ENCODE measurements around the gene ZBTB7A. TPM values are rescaled to one million over a fixed set of nuclear protein-coding genes. Genes with fewer than 3 reads are reported as not detected.

Gene ZBTB7A
- total RNA-seq, 3 donors from 2014 or later: 29.0 to 38.7 (median 29.8) TPM

- intact Hi-C loops (cut with DNase I; ENCODE audit: low total_unique reads): no loop called here
- no peak overlapping the region for H3K27ac ChIP-seq
These were observed 11.5 kb downstream of the ZBTB7A start for GRCh38 chr19:4055209-4055552.

DNA sequence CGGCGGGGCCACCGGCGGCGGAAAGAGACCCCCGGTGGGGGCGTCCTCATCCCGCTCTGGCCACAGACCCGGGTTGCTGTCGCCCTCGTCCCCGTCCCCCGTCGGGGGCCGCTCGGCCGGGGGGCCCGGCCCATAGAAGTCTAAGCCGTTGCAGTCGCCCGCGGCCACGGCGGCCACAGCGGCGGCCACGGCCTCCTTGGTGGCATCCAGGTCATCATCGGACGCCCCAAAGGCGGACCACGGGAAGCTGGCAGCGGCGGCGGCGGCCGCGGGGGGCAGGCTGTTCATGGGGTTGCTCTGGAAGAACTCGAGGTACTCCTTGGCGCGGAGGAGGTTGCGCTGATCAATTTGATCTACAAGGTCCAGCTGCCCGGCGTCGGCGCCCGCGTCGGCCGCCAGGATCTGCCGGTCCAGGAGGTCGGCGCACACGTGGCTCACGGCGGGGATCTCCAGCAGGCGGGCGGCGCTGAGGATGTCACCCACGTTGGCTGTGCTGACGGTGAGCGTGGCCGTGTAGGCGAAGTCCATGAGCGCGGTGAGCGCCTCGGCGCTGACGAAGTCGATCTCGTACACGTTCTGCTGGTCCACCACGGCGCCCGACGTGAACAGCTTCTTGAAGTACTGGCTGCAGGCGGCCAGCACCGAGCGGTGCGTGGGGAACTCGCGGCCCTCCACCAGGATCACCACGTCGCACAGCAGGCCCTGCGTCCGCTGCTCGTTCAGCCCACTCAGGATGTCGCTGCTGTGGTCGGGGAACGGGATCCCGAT, 12.1 kb downstream of the ZBTB7A start:
- H3K4me3 ChIP-seq: no peak overlapping the region
- peaks cover 28 to 30% of the 10 kb centered on the region in 2 donors for H3K4me1 ChIP-seq
- H3K27ac ChIP-seq: peak overlapping the region in 1 of 2 donors; percentile 25
- H3K9me3 ChIP-seq: no peaks in the 10 kb centered on the region
- intact Hi-C loops (cut with DNase I; ENCODE audit: low total_unique reads): no loop called here
- H3K27me3 ChIP-seq: no peaks in the 10 kb centered on the region
- H3K36me3 ChIP-seq: peaks cover 9% of the 10 kb centered on the region
- no peak for DNase-seq (ENCODE audit: low spot score in 2 of 2)
- TF ChIP-seq POLR2A (IDR thresholded peaks at IDR 0.05) (no peak), POLR2AphosphoS5 (IDR thresholded peaks at IDR 0.05) (no peak)
- TF ChIP-seq, protein P1, sequence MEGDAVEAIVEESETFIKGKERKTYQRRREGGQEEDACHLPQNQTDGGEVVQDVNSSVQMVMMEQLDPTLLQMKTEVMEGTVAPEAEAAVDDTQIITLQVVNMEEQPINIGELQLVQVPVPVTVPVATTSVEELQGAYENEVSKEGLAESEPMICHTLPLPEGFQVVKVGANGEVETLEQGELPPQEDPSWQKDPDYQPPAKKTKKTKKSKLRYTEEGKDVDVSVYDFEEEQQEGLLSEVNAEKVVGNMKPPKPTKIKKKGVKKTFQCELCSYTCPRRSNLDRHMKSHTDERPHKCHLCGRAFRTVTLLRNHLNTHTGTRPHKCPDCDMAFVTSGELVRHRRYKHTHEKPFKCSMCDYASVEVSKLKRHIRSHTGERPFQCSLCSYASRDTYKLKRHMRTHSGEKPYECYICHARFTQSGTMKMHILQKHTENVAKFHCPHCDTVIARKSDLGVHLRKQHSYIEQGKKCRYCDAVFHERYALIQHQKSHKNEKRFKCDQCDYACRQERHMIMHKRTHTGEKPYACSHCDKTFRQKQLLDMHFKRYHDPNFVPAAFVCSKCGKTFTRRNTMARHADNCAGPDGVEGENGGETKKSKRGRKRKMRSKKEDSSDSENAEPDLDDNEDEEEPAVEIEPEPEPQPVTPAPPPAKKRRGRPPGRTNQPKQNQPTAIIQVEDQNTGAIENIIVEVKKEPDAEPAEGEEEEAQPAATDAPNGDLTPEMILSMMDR (IDR thresholded peaks at IDR 0.05): no peak

More at GRCh38 chr19:4055209-4055552, 11.5 kb downstream of the ZBTB7A start:
- Histone ChIP-seq H3K4me1 (peaks cover 30 to 35% of the 10 kb centered on the region in 2 donors), H3K4me3 (no peak overlapping the region), H3K9me3 (no peaks in the 10 kb centered on the region), H3K27me3 (no peaks in the 10 kb centered on the region), H3K36me3 (peaks cover 9% of the 10 kb centered on the region)
- no peak for DNase-seq (ENCODE audit: low spot score in 2 of 2)
- TF ChIP-seq POLR2AphosphoS5 (IDR thresholded peaks at IDR 0.05): no peak
- TF ChIP-seq POLR2A (IDR thresholded peaks at IDR 0.05): no peak
- TF ChIP-seq, protein P1 (IDR thresholded peaks at IDR 0.05): no peak

DNA sequence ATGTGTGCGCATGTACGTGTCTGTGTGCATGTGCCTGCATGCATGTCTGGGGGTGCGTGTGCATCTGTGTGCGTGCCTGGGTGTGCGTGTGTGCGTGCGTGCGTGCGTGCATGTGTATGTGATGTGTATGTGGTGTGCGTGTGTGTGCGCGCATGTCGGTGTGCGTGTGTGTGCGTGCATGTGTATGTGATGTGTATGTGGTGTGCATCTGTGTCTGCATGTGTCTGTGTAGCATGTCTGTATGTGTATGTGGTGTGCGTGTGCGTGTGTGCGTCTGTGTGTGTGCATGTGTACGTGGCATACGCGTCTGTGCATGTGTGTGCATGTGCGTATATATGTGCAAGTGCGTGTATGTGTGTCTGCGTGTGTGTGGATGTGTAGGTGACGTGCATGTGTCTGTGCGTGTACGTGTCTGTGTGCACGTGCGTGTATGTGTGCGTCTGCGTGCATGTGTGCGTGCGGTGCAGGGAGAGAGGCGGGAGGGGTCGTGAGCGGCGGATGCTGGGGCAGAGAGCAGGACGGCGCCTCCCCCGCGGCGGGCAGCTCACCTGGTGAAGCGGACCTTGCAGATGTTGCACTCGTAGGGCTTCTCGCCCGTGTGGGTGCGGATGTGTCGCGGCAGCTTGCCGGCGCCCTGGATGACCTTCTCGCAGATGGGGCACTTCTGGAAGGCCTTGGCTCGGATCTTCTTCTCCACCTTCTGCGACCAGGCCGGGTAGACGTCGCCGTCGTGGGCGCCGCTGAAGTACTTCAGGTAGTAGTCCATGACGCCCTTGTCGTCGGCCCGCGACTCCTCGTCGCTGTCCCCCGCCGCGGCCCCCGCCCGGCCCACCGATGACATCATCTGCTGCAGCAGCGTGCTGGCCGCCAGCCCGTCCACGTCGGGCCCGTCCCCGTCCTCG, 13.0 kb downstream of the ZBTB7A start:
- DNase-seq (ENCODE audit: low spot score in 2 of 2): no peak
- Histone ChIP-seq H3K36me3 (peaks cover 9% of the 10 kb centered on the region), H3K9me3 (no peaks in the 10 kb centered on the region), H3K4me1 (peaks cover 18 to 21% of the 10 kb centered on the region in 2 donors), H3K4me3 (peak overlapping the region in 2 of 3 donors; percentile 26 to 56), H3K27ac (peak overlapping the region in 1 of 2 donors; percentile 94), H3K27me3 (no peaks in the 10 kb centered on the region)
- intact Hi-C loops (cut with DNase I; ENCODE audit: low total_unique reads): no loop called here
- TF ChIP-seq POLR2A (IDR thresholded peaks at IDR 0.05) (no peak), POLR2AphosphoS5 (IDR thresholded peaks at IDR 0.05) (no peak)
- TF ChIP-seq, protein P1 (IDR thresholded peaks at IDR 0.05): no peak

DNA sequence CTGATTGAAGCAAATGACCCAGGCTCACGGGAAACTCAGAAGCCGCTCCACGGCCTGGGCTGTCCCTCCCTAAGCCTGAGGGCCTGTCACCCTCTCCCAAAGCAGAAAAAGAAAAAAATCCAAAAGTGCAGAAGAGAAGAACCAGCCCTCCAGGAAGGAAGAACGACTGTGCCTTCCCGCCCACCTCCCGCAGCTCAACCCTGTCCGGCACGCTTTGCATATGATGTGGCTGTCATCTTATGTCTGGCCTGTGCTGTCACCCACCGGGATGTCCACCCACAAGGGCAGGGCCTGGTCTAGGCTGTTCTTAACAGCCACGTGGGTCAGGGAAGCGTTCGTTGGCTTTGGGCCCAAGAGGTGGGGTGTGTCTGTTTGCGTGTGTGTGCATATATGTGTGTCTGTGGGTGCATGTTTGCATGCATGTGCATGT, 13.7 kb downstream of the ZBTB7A start:
- no peaks in the 10 kb centered on the region for H3K9me3 ChIP-seq
- H3K27me3 ChIP-seq: no peaks in the 10 kb centered on the region
- intact Hi-C loops (cut with DNase I; ENCODE audit: low total_unique reads): no loop called here
- peak overlapping the region; percentile 4 to 56 (median 26) for H3K4me3 ChIP-seq
- H3K36me3 ChIP-seq: peaks cover 9% of the 10 kb centered on the region
- peaks cover 17 to 21% of the 10 kb centered on the region in 2 donors for H3K4me1 ChIP-seq
- peak overlapping the region; percentile 83 to 94 for H3K27ac ChIP-seq
- TF ChIP-seq, protein P1 (IDR thresholded peaks at IDR 0.05): no peak
- no peak for TF ChIP-seq POLR2AphosphoS5 (IDR thresholded peaks at IDR 0.05)
- no peak for TF ChIP-seq POLR2A (IDR thresholded peaks at IDR 0.05)
- no peak for DNase-seq (ENCODE audit: low spot score in 2 of 2)
